Suppressor macrophage treated with lipopolysaccharide for 4 hours (primary cell): ENCODE measurements around the gene COL5A3.
"Not testable (repeated sequence)": the region's sequence is repeated elsewhere in the genome, so short reads cannot be mapped to it uniquely, and the experiment has no call there.

Experiments used
- DNase-seq: peaks from one replicate; pipeline ENCODE4 v3.0.0-alpha.2; 2020

Gene COL5A3

GRCh38 chr19:9935506-9936325 lies 74.6 kb downstream of the COL5A3 start:
- no peak for DNase-seq

DNA sequence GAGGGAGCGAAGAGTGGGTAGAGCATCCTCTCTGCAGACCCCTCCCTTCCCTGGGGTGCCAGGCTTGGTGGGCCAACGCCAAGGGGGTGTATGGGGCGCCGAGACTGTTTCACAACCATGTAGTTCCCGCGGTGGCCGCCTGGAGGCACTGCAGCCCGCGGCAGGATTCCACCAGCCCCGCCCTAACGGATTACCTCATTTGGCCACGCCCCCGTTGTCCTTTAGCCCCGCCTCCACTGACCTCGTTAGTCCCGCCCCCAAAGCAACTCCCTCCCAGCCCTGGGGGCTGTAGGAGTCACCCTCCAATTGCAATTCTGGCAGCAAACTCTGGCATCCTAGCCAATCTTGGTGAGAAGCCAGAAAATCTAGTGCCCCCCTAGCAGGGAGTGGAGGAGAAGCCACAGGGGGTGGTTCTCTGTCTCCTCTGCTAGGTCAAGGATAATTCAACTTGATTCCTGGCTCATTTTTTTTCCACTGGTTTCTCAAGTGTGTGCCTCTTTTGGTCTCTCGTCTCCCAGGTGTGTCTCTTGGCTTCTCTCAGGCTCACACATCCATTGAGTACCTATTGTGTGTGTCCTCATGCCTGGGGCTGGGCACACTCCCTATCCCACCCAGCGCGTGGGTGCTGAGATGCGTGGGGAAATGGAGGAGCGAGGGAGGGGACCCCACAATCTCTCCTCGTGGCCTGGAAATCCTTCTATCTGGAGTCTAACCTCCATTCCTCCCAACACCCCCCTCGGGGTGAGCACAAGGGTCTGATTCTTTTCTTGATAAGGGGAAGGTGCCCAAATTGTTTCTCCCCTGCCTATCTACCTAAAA lies 76.0 kb downstream of the COL5A3 start:
- peak; percentile 80 for DNase-seq

- DNase-seq, result no peak
Observed at GRCh38 chr19:9932835-9933234, 77.5 kb downstream of the COL5A3 start.

DNA sequence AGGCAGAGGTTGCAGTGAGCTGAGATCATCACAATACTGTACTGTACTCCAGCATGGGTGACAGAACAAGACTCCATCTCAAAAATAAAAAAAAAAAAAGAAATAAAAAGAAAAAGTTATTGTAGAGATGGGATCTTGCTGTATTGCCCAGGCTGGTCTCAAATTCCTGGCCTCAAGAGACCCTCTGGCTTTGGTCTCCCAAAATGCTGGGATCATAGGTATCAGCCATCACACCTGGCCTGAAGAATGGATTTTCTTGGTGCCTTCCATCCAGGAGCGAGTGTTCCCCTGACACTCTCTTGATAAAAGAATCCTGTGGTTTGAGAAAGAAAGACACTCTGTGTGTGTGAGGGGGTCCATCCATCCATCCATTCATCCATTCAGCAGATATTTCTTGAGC lies 78.7 kb downstream of the COL5A3 start:
- no peak for DNase-seq

DNA sequence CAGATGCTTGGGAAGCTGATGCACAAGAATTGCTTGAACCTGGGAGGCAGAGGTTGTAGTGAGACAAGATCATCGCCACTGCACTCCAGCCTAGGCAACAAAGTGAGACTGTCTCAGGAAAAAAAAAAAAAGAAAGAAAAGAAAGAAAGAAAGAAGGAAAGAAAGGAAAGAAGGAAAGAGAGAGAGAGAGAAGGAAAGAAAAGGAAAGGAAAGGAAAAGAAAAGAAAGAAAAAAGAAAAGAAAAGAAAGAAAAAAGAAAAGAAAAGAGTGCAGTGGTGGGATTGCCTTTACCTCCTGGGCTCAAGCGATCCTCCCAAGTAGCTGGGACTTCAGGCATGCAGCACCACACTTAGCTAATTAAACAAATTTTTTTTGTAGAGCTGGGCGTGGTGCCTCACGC lies 86.9 kb downstream of the COL5A3 start:
- no peak for DNase-seq

DNA sequence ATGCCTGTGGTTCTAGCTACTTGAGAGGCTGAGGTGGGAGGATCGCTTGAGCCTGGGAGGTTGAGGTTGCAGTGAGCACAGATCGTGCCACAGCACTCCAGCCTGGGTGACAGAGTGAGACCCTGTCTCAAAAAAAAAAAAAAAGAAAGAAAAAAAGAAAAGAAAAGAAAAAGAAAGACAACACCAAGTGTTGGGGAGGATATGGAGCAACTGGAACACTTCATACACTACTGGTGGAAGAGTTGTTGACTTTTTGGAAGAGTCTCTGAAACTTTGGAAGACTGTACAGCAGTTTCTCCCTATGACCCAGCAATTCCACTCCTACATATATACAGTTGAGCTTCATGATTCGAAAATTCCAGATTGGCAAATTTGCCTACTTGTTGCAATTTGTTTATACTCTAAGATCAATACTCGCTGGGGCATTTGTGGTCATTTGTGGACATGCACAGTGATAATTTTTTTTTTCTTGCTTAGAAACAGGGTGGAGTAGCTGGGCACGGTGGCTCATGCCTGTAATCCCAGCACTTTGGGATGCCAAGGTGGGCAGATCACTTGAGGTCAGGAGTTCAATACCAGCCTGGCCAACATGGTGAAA lies 87.4 kb downstream of the COL5A3 start:
- DNase-seq, result not testable (repeated sequence)

DNA sequence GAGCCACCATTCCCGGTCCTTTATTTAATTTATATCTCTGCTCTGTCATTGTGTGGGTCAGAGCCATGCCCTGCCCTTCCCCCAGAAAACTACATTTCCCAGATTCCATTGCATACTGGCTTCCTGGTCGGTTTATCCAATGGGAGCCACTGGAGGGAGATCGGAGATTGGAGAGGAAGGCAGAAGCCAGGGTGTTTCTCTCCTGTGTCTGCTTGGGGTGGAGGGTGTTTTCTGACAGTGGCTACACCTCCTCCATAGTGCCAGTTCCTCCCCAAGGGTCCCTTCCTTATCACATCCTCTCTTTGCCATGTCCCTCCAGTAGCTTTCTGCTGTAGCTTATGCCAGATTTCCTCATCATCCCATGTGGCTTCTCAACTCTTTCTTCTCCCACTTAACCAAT lies 93.0 kb downstream of the COL5A3 start:
- DNase-seq, result peak; percentile 41

GRCh38 chr19:9916719-9917118 lies 93.6 kb downstream of the COL5A3 start:
- DNase-seq, result no peak

- DNase-seq, result peak; percentile 84
Observed at GRCh38 chr19:9914315-9915207, 95.7 kb downstream of the COL5A3 start.

GRCh38 chr19:9914001-9914314 lies 96.3 kb downstream of the COL5A3 start:
- DNase-seq, result no peak

GRCh38 chr19:9913237-9914000 lies 96.9 kb downstream of the COL5A3 start:
- no peak for DNase-seq

- DNase-seq, result no peak
Observed at GRCh38 chr19:9912551-9913236, 97.6 kb downstream of the COL5A3 start.

DNA sequence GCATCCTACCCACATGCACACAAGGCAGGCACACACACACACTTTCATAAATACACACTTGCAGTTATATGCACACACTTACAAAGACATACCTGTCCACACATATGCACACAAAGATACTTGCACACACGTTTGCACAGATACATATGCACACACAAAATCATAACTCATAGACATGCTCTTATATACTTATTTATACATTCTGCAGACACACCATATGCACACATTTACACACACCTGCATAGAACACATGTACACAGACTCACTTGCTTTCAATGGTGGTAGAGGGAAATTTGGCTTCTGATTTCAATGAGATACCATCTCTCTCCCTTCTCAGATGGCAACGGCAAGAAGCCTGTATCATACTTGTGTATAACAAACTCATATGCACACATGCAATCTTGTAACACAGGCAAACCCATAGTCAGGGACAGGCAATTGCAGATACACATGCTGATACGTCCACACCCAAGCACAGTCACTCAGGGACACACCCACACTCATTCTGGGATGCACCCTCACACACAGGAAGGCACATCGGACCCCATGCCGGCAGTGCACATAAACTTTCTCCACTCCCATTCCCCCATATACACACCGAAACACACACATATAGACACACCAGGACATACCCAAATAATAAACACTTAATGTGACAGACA lies 98.6 kb downstream of the COL5A3 start:
- DNase-seq, result no peak

GRCh38 chr19:9910625-9911024 lies 99.7 kb downstream of the COL5A3 start:
- no peak for DNase-seq
